ENCODE measurements around the gene RHOT2.

GRCh38 chr16:643050-643368 is 24.9 kb upstream of the RHOT2 start:
- TF ChIP-seq, protein P1, sequence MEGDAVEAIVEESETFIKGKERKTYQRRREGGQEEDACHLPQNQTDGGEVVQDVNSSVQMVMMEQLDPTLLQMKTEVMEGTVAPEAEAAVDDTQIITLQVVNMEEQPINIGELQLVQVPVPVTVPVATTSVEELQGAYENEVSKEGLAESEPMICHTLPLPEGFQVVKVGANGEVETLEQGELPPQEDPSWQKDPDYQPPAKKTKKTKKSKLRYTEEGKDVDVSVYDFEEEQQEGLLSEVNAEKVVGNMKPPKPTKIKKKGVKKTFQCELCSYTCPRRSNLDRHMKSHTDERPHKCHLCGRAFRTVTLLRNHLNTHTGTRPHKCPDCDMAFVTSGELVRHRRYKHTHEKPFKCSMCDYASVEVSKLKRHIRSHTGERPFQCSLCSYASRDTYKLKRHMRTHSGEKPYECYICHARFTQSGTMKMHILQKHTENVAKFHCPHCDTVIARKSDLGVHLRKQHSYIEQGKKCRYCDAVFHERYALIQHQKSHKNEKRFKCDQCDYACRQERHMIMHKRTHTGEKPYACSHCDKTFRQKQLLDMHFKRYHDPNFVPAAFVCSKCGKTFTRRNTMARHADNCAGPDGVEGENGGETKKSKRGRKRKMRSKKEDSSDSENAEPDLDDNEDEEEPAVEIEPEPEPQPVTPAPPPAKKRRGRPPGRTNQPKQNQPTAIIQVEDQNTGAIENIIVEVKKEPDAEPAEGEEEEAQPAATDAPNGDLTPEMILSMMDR (IDR thresholded peaks at IDR 0.05), result no peak
- no peak for TF ChIP-seq POLR2A (IDR thresholded peaks at IDR 0.05)

Data from Peyer's patch (tissue), 4 donors.